HL-60/S4 treated with retinoic acid at 250 ng/mL for 4 days and 3 days (cell line): ENCODE results near the gene MACC1.

Source experiments
- in situ Hi-C: fragments of 300-500 bp; cut with MboI; formaldehyde crosslinking; loops from 2 replicates; pipeline ENCODE4 v1.7.0; 2022; ENCODE audit warnings: low sequenced_read_pairs

The MACC1 gene

DNA sequence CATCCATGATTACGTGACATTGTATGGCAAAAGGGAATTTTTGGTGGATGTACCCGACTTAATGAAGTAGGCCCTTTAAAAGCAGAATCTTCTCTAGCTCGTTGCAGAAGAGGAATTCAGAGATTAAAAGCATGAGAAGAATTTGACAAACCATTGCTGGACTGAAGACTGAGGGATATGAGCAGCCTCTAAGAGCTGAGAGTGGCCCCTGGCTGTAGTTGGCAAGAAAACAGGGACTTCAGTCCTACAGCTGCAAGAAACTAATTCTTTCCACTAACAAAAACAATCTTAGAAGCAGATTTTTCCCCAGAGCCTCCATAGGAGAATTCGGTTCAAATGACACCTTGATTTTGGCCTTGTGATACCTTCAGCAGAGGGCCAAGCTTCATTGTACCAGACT is 34.1 kb downstream of the MACC1 start:
- in situ Hi-C loops, result no loop called here

DNA sequence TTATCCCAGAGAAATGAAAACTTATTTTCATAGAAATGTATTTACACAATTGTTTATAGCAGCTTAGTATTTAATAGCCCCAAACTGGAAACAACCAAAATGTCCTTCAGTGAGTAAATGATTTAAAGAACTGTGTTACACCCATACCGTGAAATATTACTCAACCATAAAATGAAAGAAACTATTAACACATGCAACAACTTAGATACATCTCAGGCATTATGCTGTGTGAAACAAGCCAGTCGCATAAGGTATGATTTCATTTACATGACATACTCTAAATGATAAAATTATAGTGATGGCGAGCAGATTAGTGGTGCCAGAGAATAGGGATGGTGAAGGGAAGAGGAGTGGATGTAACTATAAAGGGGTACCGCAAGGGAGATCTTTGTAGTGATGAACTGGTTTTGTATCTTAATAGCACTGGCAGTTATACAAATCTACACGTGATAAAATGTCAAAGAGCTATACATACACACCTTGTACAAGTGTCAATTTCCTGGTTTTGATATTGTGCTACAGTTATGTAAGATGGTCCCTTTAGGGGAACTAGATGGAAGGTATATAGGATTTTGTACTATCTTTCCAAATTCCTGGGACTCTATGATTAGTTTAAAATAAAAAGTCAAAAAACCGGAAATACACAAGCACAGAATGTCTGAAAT is 40.5 kb downstream of the MACC1 start:
- in situ Hi-C loops, result no loop called here

DNA sequence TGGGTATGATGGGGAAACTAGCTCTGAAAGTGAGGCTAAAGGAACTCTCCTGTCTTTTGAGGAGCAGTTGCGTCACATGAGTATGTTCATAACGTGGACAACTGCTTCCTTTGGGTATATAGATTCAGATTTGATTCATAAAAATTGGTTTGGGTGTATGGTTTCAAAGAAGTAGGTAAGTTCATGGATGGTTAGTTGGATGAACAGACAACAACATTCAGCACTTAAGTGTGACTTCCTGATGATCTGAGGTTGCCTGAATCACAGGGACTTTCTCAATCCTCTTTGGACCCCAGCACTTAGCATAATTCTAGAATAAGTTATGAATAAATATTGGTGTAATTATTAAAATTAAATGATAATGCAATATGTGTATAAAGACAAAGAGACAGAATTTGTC is 43.4 kb downstream of the MACC1 start:
- in situ Hi-C loops, result no loop called here

DNA sequence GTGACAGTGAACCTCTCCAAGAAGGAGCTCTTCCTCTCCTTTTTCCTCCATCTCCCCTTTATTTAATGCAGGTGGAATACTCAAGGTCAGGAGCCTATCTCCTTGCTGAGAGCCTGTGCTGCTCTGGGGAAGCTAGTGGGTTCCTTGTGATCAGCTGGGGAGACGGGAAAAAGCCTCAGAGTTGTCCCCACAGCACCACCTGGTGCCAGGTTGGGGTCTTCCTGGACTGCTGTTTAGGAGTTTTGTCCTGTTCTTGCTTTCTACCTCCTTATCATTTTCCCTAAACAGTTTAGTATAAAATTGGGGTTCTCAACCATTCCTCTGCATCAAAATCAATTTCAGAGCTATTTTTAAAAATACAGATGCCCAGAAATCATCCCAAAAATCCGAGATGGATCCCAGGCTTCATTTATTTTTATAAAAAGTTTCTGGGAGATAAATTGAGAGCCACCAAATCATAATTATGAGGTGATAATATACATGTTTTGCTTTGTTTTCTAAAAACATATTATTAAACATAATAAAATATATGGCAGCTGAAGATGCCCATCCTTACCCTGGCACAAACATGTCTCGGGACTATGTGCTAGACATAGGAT is 44.3 kb downstream of the MACC1 start:
- in situ Hi-C loops, result no loop called here

DNA sequence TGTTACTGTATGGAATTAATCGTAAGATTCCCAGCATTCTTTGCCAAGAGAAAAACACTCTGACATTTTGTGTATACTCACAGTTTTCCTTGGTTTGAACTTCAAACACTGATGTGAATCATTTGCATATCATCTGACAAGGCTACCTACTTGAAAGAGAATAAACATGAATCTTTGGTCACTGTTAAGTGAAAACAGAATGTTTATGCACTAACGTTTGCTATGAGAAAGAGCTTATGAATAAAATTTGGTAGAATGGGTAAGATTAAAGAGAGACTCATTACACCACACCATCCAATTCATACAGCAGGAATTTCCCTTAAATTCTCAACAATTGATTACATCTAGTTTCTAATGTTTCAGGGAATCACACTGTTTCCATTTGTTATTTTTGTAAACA is 46.6 kb downstream of the MACC1 start:
- in situ Hi-C loops, result no loop called here

DNA sequence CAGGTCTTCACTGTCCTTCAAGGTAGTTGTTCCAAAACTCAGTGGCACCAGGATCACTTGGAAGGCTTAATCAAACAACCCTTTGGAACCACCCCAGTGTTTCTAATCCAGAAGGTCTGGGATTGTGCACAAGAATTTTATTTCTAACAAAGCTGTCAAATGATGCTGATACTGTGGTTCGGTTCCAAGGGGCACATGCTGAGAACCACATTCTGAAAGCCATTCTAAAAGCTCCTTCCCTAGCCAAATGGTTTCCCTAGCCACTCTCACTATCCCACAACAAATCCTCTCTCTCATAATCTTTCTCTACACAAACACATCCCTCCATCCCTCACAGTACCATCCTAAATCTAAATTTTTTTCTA is 52.1 kb downstream of the MACC1 start:
- in situ Hi-C loops, result no loop called here

DNA sequence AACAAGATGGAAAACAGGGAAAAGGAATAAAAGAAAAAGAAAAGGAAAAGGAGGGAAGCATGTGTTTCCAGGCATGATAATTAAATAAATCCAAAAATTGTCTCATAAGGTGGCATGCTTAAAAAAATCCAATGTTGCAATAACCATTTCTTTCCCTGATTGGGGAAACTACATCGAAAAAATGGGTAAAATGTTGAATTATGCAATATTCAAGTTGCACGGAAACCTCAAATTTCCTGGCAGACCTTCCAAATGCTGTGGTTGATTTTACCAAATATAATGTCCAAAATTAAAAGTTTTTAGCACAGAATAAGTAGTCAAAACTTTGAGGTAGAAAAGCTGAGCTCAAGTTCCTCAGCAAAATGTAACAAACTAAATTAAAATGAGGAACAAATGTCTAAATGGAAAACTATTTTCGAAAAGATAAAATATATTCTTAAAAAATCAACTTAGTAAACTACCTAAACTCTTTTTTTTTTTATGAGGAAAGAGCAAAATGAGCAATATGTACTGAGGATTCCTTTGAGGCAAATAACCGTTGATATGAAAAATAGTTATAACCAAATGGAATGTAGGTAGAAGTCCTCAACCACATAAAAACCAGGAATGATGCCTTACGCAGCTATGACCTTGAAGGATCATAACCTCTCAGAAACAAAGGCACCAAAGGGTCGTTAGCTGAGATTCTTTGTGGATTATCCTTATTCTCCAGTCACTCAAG is 52.6 kb downstream of the MACC1 start:
- in situ Hi-C loops, result no loop called here

DNA sequence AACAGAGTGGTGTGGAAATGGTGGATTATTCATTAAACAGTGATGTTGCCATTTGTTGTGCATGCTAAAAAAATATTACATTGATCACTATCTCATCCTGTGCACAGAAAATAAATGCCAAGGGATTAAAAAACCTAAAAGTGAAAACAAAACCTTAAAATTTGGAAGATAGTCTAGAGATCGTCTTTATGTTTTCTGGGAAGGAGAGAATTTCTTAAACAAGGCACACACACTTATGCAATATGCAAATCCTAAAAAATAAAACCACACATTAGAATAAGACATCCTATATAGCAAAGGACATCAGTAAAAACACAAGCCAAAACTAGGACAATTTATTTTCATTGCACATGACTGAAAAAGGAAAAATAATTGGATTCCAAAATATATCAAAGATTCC is 54.5 kb downstream of the MACC1 start:
- in situ Hi-C loops, result no loop called here

DNA sequence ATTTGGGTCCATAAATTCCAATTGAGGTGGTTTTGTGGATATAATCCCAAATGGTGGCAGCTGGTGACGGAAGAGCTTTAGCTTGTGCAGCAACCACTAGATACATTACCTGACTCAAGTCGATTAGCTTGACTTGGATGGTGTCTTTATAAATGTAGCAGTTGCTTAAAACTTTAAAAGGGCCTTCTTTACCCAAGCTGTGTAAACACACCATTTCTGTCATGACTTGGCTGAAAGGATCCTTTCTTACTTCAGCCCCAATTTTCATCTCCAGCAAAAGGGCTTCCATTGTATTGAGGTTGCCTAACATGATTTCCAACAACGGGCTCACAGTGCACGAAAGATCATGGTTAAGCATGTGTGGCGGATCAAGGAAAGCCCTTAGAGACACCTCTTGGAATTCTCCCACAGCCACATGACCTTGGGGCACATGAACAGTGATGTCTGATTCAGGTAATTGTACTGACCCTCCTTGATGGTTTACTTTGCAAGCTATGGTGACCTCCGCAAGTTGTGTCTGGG is 57.9 kb downstream of the MACC1 start:
- in situ Hi-C loops, result no loop called here

DNA sequence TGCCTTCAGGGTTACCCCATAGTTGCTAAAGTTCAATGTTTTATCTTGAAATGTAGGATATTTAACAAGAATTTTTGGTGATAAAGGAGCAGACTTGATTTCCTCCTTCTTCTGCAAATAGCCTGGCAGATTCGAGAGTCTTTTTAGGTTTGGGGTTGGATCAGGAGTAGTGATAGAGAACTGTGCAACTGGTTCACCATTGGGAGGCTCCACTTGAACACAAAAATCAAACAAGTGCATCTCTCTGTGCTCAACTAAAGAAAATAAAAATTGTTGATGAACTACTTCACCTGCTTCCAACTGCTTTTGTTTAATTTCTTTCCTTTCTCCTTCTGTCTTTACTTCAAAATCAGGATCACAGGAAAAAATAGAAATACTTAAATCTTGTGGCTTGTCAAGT is 58.5 kb downstream of the MACC1 start:
- in situ Hi-C loops, result no loop called here

DNA sequence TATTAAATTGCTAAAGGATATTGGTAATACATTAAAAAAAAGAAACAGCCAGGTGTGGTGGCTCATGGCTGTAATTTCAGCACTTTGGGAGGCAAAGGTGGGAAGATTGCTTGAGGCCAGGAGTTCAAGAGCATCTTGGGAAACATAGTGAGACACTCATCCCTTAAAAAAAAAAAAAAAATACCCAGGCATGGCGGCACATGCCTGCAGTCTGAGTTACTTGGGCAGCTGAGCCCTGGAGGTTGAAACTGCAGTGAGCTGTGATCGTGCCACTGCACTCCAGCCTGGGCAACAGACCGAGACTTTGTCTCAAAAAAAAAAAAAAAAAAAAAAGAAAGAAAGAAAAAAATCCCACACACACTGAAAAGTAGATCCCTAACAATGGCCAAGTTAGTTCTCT is 59.7 kb downstream of the MACC1 start:
- in situ Hi-C loops, result no loop called here

DNA sequence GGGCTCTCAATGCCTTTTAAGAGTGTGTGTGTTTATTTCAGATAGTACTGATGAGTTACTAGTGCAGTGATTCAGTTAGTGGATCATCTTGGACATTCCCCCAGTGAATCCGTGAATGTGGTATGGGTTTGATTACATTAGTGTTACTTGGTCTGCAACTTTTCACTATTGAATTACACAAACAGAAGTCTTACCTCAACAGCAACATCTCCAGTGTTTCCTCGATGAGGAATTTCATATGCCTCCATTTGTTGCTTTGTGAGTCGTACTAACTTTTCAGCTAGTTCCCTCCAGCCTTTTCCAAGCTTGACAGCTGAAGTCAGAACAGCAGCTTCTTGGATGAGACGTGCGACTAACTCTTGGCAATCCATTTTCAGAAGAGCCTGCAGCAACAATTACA is 63.2 kb downstream of the MACC1 start:
- in situ Hi-C loops, result no loop called here

DNA sequence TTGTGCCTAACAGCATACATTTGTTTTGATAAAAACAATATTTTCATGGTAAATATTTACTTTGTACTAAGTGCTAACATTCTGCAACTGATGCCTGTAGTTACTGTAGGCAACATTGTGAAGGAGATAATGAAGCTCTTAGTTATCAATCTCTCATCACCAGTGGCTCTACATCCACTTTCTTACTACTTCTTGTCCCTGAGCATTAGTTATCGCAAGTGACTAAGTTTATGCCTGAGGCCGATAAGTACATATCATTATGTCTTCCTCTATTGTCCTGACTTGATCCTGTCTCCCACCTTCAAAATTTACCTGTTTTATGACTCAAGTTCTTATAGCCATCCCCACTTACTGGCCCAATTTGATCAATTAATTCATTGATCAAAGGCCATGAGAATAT is 63.6 kb downstream of the MACC1 start:
- in situ Hi-C loops, result no loop called here

DNA sequence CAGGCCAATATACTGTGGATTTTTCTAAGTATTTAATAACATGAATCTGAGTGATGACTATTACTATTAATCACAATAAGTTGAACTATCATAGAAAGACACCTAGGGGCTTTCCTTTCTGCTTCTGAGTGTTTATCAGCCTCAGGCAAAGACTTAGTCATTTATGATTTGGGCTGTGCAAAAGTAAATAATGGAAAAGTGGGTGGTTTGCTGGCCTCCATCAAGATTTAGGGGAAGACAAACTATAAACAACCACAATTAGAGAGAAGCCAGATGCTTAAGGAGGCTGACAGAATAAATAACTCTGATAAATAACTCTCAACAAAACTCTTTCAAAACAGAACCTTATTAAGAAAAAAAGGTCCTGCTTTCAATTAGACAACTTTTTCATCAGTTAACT is 64.7 kb downstream of the MACC1 start:
- in situ Hi-C loops, result no loop called here

DNA sequence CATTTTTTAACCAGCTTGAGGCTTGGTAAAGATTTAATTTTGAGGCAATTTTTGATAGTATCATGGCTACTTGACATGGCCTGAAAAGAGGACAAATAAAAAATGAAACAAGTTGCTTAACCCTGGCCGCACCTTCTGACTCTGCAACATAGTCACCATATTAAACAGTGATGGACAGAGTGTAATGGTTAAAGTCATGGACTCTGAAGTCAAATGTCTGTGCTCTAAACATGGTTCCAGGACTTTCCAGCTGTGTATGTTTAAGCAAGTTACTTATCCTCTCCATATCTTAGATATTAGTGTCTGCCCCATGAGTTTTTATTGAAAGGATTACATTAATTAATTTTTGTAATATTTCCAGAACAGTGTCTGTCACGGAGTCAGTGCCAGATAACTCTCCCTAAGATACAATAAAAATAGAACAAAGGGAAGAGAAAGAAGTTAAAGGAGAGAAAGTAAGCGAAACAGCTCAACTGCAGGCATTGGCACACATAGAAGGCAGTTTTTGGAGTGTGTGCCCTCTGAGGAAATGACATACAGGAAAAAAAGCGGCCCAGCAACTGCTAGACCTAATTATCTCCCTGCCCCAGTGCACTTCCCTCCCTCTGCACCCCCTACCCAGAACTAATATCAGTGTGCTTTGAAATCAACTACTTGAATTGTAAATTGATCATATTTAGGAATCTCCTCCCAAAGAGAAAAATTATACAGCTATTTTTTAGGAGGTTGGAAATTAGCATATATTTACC is 65.3 kb downstream of the MACC1 start:
- in situ Hi-C loops, result no loop called here

DNA sequence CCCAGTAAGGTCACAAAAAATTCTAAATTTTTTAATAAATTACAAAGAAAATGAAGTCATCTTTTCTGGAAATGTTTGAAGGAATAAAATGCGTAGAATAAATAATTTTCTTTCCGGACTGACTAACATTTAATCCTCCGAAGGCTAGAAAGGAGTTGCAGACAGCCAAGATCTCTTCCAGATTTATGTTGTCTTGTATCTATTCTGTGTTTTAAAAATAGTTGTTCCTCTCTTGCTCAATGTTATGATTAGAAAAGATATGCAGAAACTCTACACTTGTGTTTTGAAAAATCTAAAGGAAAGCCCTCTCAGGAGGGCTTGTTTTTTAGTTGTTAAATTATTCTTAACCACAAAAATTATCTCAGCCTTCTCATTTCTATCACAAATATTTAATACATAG is 70.7 kb downstream of the MACC1 start:
- in situ Hi-C loops, result no loop called here

DNA sequence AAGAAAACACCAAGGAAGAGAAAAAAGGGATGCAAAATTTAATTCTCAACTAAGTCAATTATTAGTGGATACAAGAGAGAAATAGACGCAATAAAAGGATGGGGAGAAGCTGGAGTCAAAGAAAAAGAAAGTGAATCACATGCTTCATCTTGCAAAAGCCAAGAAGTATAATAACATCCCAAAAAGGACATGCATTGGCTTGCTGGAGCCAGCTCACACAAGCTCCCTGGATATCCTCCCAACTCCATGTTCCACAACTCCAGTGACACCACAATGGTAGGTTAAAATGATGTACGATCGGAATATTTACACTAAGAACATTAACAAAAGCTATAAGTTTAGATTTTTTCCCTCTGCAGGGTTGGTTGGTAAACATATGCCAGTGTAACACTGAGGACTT is 72.4 kb downstream of the MACC1 start:
- in situ Hi-C loops, result no loop called here

DNA sequence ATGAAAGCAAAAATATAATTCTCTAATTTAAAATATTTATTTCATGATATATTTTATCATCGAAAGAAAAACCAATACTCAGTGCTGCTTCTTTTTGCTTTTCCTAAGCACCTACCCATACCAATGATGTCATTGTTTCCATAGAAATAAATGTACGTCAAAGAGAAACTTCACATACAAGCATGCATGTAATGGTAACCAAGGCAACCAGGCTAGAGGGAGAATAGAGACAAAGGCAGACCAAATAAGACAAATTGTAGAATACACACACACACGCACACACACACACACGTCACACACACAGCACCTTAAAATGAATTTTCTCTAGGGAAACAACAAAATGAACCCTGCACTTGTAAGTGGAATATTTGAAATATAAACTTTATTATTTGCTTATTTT is 75.5 kb downstream of the MACC1 start:
- in situ Hi-C loops, result no loop called here

DNA sequence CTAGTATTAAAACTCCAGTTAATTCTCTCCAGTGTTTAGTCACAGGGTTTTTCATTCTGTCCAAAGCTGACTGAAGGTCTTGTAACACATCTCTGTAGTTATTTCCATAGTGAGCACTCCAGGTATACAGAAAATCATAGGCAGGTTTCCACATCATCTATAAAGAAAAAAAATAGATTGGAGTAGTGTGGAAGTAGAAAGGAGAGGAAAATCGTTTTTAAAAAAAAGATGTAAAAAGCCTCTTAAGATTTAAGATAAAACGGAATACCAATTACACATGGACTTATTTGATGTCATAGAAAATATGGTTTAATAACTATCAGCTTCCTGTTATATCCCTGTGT is 76.2 kb downstream of the MACC1 start:
- in situ Hi-C loops, result no loop called here

DNA sequence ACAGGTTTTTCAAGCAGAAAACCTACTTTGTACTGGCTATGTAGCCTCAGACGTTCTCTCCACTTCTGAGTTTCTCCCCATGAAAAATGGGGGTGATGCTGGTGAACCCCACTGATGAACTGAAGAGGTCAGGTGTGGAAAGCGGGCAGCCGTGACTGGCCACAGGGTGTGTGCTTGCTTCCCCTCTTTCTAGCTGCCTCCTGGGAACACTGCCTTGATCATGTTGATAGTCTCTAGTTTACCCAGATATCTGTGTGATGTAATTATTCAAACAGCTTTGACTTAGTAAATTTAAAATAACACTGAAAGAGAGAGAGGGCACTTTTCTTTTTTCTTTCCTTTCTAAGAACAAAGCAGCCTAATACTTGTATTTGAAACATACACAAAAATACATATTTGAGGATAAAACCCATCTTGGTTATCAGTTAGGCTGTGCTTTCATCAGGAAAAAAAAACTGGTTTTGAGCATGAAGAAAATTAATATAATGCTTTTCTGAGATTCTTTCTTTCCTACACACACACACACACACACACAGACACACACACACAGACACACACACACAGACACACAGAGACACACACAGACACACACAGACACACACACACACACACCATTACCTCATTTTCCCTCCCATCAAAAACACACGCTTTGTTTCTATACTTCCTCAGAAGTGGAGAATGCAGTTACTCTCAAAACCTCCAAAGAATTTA is 76.7 kb downstream of the MACC1 start:
- in situ Hi-C loops, result no loop called here

DNA sequence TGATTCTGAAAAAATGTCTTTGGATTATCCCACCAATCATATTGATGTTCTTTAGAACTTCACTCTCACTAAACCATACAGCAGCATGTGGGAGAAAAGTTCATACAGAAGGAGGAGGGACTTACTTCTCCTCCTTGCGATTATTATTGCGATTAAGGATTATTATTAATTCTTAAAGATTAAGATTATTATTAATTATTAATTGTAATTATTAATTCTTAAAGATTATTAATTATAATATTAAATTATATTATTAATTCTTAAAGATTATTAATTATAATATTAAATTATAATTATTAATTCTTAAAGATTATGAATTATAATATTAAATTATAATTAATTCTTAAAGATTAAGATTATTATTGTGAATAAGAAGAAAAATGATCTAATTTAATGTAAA is 80.5 kb downstream of the MACC1 start:
- in situ Hi-C loops, result no loop called here
